SHP77 treated with DMSO at 0.1 percent for 48 hours (cell line): Measurements from ENCODE around the gene SNORC.
"Not testable (repeated sequence)": the region's sequence is repeated elsewhere in the genome, so short reads cannot be mapped to it uniquely, and the experiment has no call there.

Experiments
- DNase-seq: peaks from one replicate; lab custom pipeline; 2025; lab: John Stamatoyannopoulos, UW

Gene SNORC

DNA sequence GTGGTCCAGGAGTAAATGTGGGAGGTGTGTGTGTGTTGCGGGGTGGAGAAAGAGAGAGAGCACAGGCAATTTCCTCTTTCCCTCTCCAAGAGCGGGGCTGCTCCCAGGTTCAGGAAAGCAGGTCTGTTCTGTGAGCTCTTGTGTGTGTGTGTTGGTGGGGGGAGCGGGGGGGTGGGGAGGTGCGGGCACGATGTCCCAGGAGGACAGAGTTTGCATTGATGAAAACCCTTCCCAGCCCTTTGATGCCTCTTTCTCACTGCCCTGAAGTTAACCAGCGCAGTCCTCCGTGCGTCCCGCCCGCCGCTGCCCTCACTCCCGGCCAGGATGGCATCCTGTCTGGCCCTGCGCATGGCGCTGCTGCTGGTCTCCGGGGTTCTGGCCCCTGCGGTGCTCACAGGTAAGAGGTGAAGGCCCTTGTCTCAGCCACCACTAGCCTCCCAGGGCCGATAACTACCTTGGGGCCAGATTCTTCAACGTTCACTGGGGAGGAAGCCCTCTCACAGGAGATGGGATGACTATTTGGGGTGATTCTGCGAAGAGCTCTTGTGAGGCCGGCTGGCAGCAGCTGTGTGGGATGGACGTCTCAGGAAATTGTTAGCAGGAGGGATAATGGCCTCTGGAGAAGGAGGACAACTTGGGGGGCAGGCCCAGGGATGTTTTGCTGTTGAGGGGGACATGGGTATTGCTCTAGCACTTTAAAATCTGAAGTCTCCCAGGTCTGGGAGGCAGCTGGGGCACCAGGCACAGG lies at the start of gene SNORC:
SNORC (plus strand) TSS at position 247 of the 748 bp plus-strand sequence; CDS start at position 325, 78 bp downstream.
- DNase-seq, result no peak

DNA sequence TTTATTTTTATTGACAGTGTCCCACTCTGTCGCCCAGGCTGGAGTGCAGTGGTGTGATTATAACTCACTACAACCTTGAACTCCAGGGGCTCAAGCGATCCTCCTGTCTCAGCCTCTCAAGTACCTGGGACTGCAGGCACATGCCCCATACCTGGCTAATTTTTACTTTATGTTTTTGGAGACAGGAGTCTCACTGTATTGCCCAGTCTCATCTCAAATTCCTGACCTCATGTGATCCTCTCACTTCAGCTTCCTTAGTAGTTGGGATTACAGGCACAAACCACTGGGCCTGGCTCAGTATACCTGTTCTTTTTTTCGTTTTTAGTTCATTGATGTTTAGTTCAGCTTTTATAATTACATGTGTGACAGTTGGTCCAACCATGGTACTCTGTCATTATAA lies 40.1 kb upstream of the SNORC start:
- no peak for DNase-seq

DNA sequence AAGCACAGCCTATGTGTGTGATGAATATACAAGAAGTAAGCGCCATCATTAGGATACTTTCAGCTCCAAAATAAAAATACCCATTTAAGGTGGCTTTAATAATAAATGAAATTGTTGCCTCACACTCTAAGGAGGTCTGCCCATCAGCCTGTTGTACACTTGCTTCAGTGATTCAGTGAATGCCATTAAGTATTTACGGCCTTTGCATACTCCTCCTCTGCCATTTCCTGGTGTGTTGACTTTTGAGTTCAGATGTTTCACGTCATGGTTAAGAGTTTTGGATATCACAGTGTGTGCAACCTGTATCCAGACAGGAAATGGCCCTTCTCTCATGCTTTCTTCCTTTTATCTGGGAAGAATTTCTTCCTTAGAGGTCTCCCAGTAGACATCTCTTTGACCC lies 38.6 kb upstream of the SNORC start:
- no peak for DNase-seq

DNA sequence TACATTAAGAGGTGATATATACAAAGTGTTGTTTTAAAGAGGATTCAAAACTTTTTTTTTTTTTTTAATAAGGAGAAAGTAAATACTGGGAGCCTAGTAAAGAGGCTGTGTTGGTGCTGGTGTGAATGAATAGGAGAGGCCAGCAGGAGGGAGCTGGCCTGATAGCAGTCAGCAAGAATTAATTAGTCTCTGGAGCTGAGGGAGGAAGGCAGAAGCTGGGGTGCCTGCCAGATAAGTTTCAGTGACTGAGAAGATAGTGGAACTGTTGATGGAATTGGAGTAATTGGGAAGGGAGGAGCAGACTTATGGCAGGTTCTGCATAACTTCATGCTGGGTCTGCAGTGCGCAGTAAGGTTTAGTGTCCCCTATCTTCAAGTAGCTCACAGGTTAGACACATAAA lies 36.2 kb upstream of the SNORC start:
- no peak for DNase-seq

DNA sequence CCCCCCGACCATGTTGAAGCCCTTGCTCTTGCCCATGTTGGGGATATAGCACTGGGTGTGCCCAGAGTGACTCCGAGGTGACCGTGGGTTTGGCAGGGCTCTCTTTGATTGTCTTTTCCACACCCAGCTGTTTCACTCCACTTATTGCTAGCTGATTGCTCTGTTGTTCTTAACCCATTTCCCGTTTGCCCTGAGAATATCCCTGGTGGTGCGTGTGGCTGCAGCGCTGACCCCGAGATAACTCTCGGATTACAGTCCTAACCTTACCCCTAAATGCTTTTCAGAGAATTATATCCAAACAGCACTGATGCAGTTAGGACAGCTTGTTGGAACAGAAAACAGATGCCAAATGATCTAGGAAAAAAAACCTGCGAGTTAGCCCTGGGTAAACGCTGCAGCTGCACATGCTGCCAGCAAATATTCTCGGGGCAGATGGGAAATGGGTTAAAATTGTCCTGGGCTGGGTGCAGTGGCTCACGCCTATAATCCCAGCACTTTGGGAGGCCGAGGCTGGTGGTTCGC lies 34.3 kb upstream of the SNORC start:
- no peak for DNase-seq

DNA sequence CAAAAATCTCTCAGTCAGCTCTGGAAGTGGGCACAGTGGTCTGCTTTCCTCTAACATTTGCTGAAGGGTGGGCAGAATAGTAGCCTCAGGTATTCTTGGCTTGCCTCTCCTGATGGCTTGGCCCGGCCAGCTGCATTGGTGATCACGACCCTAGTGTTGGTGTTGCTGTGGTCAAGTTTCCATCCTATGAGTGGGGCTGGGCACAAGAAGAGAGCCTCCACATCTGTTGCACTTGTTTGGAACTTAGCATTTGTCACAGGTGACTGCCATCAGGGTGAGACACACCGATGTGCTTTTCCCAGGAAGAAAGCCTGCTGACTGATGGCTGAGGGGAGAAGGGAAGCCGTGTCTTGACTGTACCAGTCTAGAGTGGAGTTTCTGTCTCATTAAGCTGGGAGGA lies 33.1 kb upstream of the SNORC start:
- DNase-seq, result no peak

DNA sequence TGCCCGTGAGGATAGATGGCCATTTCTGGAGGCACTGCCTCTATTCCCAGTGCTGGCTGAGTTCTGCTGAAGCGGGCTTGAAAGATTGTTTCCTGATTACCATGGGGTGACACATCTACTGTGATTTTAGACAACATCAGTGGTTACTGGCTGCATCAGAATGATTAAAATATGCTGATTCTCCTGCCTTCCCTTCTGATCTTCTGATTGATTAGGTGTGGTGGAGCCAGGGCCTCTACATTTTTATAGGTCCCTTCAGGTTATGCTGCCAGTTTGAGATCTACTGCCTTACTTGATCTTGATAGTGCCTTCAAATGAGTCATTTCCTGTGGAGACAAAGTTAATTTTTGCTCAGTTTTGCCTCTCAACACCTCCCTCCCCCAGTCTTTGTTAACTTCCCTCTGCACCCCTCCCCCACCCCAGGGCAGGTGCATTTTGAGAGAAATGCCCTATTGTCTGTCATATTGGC lies 31.6 kb upstream of the SNORC start:
- no peak for DNase-seq

DNA sequence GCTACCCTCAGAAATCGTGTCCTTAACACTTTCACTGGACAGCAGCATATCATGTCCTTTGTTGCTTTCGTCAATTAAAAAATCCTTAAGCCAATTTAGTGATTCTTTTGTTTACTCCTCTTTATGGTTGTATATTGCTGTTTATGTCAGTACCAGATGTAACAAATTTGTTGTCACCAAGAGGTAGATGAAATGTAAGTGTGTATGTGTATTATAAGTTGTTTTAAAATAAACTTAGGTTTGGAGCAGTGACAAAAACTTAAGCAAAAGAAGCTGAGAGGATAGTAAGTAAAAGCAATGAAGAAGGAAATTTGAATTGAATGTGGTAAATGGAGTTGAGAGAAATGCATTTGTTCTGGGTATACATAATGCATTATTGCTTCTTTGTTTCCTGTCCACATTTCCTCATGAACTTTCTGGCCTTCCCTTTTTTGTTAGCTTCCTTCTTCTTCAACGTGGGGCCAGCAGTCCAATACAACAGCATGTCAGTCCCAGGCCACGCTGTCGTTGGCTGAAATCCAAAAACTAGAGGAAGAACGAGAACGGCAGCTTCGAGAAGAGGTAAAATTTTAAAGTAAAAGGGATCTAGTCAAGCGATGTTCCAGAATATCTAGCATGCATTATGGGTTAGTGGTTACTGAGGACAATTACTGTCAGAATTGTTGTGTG lies 30.5 kb upstream of the SNORC start:
- DNase-seq, result no peak

DNA sequence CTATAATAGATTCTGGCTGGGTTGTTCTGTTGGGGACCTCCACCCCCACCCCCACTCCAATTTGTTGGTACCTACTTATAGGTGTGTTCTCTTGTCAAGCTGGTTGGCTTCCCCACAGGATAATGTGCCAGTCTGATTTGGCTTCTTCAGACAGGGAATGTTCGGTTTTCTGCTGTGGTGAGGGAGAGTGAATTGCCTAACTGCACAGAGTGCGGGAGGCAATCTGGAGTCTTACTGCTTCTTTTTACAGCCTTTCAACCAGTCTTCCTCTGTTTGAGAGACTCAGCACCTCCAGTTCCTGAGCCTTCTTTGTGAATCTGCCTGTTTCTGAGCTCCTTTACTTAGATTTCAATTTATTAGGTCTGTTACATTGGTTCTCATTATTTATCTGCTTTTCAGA lies 27.4 kb upstream of the SNORC start:
- DNase-seq, result no peak

DNA sequence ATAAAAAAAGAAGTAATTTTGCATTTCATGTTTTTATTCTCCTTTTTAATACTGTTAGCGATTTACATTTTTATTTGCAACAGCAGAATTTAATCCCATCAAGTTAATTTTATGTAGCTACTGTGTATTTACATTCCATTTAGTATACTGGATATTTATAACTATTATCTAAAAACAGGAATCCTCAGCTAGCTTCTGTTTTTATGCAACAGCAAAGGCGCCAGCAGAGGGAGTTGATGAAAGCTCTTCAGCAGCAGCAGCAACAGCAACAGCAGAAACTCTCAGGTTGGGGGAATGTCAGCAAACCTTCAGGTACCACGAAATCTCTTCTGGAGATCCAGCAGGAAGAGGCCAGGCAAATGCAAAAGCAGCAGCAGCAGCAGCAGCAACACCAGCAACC lies 26.2 kb upstream of the SNORC start:
- no peak for DNase-seq

DNA sequence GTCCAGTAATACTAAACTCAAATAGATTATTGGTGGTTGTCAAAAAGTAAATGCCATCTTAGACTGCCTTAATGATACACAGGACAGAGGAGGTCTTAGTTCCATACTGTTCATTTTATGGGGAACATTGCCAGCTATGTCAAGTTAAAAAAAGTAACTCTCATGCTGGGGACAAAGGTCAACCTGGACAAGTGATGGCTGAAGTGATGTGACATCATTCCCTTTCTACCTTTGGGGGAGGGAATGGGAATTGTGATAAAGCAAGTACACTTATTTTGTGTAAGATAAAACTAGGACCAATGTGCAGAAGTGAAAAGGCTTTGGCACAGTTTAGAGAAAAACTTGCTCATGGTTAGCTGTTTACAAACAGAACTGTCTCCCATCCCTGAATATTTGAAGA lies 24.0 kb upstream of the SNORC start:
- DNase-seq, result no peak

DNA sequence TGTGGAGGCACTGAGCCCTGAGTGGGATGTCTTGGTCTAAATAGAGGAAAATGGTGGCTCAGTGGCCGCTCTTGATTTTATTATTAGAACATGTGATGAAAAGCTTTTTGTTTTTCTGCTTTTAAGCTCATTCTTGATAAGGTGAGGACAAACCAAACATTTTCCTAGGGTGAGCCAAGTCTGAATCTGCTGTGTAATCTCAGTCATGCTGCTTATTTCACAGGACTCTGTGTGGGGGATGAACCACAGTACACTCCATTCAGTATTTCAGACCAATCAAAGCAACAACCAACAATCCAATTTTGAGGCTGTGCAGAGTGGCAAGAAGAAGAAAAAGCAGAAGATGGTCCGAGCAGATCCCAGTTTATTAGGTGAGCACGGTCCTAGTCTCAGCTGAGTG lies 20.0 kb upstream of the SNORC start:
- no peak for DNase-seq

DNA sequence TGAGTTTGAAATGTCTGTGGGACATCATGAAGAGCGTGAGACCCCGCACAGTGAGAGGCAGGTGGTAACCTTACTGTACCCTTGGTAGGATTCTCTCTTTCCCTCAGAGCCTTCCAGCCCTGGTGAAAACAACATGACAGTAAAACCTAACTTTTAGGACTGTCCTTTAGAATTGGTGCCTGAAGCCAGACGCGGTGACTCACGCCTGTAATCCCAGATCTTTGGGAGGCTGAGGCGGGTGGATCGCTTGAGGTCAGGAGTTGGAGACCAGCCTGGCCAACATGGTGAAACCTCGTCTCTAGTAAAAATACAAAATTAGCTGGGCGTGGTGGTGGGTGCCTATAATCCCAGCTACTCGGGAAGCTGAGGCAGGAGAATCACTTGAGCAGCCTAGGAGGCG lies 18.0 kb upstream of the SNORC start:
- DNase-seq, result not testable (repeated sequence)

DNA sequence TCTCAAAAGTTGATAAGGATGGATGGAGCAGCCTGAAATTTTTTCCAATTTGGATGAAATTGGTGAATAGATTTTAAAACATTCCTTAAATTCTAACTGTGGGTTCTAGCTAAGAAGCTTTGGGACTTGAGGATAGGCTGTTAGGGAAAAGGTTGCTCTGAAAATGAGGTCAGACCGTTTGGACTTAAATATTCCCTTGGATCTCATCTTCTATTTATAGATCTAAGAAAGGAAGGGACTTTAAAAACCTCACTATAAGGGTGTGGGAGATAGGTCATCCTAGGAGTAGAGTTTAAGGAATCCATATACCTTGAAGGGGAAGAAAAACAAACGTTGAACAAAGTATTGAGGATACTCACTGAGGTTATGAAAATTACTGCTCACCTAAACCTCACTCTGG lies 17.4 kb upstream of the SNORC start:
- no peak for DNase-seq

DNA sequence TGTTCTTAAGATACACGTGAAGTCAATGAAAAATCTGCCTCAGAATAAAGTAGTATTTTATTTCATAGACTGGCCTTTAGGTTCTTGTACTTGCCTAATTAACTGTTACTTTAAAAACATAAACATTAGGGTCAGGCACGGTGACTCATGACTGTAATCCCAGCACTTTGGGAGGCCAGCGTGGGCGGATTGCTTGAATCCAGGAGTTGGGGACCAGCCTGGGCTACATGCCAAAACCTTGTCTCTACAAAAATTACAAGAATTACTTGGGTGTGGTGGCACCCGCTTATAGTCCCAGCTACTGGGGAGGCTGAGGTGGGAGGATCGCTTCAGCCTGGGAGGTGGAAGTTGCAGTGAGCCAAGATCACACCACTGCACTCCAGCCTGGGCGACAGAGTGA lies 16.0 kb upstream of the SNORC start:
- DNase-seq, result no peak

DNA sequence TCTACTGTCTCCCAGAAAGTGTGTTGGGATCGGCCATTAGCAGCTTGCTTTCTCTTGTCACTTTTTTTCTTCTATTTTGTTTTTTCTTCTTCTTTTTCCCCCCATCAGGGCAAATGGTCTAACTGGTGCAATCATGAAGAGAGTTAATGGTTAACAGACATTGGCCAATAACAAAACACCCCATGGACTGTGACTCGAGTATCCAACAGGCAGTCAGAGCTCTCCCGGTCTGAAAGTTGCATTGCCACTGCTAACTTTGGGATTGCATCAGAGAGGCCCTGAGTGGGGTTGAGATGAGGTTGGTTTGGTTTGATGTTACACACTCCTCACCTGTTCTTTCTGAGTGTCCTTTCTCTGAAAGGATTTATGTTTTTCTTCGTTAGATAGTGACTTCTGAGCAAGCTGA lies 12.9 kb upstream of the SNORC start:
- DNase-seq, result no peak

DNA sequence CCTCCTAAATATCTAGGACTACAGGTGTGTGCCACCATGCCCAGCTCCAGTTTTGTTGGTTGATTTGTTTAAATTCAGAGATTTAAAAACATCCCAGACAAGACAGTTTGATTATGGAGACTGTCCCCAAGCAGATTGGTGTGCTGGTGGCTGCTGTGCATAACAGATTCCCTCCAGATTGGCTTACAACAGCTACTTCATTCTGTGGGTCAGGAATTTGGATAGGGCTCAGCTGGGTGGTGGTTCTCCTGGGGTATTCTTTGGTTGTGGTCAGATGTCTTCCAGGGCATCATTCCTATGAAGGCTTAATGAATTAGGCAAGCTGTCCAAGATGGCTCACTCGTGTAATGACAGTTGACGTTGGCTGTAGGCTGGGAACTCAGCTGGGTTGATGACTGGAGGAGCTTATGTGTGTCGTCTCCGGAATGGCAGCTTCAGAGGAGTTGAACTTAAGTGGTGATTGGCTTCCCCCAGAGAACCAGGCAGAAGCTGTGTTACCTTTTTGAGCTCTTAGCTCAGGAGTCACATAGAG lies 10.6 kb upstream of the SNORC start:
- DNase-seq, result no peak

DNA sequence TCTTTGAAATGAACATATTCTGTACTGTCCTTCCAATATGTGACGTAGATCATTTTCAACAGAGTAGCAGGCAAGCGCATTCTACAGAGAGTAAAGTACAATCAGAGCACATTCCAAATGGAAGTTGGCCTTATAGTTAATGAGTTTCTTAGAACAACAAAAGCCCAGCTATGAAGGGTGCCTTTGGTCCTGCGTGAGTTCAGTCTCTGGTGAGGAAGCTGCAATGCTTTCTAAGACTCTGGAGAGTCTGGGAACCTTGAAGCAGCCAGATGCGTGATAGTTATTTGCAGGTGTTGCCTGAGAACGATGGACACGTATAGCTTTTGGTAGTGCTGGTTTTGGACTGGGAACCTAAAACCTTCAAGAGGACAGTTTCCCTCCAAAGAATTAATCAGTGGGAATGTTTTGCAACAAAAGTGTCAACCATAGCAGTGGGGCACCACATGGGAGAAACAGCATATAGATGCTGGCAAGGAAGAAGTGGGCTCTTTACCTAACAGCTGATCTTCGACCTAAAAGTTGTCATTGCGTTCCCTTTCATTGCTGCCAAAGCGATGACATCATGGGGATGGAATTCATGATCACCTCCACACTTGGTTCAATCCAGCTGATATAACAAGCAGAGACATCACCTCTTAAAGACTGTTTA lies 9.3 kb upstream of the SNORC start:
- DNase-seq, result no peak

DNA sequence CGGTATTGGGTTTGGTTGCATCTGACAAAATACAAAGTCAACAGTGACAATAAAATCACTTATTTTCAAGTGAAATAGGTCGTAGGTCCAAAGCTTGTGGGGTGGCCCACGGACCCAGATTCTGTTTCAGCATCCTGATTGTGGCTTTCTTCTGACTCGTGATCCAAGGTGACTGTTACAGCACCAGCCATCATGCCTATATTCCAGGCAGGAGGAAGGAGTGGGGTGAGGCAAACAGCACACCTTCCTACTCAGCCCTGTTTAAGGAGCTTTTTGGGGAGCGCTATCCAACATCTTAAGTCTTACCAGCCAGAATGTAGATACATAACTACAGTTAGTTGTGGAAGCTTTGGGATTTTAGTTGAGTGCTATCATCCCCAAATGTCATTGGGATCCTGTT lies 8.7 kb upstream of the SNORC start:
- no peak for DNase-seq

DNA sequence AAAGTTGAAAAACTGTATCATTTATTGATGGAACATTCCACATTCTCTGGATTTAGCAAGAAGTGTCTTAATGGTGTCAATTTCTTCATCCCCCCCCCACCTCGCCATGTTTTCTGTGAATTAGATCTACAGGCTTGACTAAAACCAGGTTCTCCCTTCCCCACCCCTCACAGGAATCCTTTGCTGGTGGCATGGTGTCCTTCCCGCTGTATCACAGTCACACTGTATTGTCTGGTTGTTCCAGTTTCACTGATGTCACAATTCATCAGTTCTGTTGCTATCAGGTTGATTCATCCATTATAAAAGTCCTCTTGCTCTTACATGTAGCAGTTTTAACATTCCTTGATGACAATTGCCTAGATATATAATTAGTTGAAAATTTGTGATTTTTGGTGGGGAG lies 6.1 kb upstream of the SNORC start:
- DNase-seq, result no peak

DNA sequence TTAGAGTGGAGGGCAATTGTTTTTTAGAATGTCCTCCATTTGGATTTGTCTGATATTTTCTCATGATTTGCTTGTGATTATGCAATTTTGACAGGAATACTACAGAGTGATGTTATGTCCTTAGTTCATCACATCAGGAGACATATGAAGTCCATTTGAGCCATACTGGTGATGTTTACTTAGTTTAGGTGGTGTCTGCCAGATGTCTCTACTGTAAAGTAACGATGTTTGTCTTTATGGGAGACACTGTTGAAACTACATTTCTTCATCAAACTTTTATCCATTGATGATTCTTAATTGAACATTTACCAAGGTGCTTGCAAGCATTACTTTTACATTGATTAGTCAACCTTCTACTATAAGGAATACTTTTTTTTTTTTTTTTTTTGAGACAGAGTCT lies 4.9 kb upstream of the SNORC start:
- DNase-seq, result no peak

DNA sequence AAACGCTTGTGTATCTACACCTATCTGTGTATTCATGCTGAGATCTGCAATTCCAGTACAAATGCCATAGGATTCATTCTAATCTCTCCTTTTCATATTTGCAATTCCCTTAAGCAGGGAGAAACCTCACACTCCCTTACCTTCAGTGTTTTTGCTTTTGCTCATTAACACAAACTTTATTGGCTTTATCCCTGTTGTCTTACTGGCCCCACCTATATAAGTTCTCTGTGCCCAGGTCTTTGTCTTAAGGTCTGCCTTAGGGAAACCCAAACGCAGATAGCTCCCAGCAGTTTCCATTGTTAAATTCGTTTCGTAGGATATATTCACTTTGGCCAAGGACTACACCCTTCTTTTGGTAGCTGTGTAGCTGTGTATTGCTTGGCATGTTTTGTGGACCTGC lies 4.0 kb upstream of the SNORC start:
- DNase-seq, result no peak
